PC-3 (cell line): ENCODE results near the gene FOXP1. TPM values are rescaled to one million over a fixed set of nuclear protein-coding genes. Genes with fewer than 3 reads are reported as not detected.

Source experiments
- ATAC-seq: fragments of 200-7000 bp; cut with Tn5 transposase; 2 replicates; pipeline ENCODE4 v1.9.1; 2020; ENCODE audit warnings: mild to moderate bottlenecking, moderate library complexity
- BruUV-seq: library from RNA; stranded (reverse); fragments of 400-500 nt; replicated peaks from 2 replicates; lab custom pipeline; 2021; lab: Mats Ljungman, UMichigan
- CTCF ChIA-PET: fragments of 300-600 bp; sonication (Branson Sonifier 250); formaldehyde crosslinking; loops from one replicate; lab custom pipeline; 2022; ENCODE audit warnings: antibody characterized with exemption; lab: Charles Lee
- POLR2A ChIA-PET: fragments of 300-600 bp; sonication (Branson Sonifier 250); formaldehyde crosslinking; loops from one replicate; lab custom pipeline; 2022; ENCODE audit warnings: antibody characterized with exemption; ENCODE audit not compliant: unreplicated experiment; lab: Charles Lee
- DNase-seq: peaks from one replicate; pipeline ENCODE4 v3.0.0-alpha.2; 2015
- H2AFZ ChIP-seq: fragments of 300-600 bp; sonication (generic); 2 replicates; pipeline ENCODE4 v1.6.0; 2016; ENCODE audit warnings: antibody characterized with exemption, low read length
- H3F3A ChIP-seq: fragments of 300-600 bp; sonication (generic); one replicate; pipeline ENCODE4 v1.6.0; 2017; ENCODE audit warnings: antibody characterized with exemption, low read length, control low read depth, mild to moderate bottlenecking; ENCODE audit not compliant: unreplicated experiment
- H3K27ac ChIP-seq: fragments of 300-600 bp; sonication (generic); 2 replicates; pipeline ENCODE4 v1.5.1; 2016; ENCODE audit warnings: mild to moderate bottlenecking, low read length
- H3K27me3 ChIP-seq: fragments of 300-600 bp; sonication (generic); 2 replicates; pipeline ENCODE4 v1.6.1; 2016; ENCODE audit warnings: low read length, mixed read lengths
- H3K36me3 ChIP-seq: fragments of 300-600 bp; sonication (generic); 2 replicates; pipeline ENCODE4 v1.6.1; 2016; ENCODE audit warnings: low read depth, mixed run types, low read length, mixed read lengths
- H3K4me1 ChIP-seq: fragments of 300-600 bp; sonication (generic); 2 replicates; pipeline ENCODE4 v1.5.1; 2016; ENCODE audit warnings: low read length; ENCODE audit not compliant: insufficient read depth
- H3K4me2 ChIP-seq: fragments of 300-600 bp; sonication (generic); 2 replicates; pipeline ENCODE4 v1.6.0; 2016; ENCODE audit warnings: low read length
- H3K4me3 ChIP-seq: fragments of 300-600 bp; sonication (generic); 2 replicates; pipeline ENCODE4 v1.5.1; 2016; ENCODE audit warnings: mild to moderate bottlenecking, low read length, mixed read lengths
- H3K79me2 ChIP-seq: fragments of 300-600 bp; sonication (generic); 2 replicates; pipeline ENCODE4 v1.6.1; 2017; ENCODE audit warnings: low read length, mixed read lengths
- H3K9ac ChIP-seq: fragments of 300-600 bp; sonication (generic); 2 replicates; pipeline ENCODE4 v1.6.0; 2016; ENCODE audit warnings: mild to moderate bottlenecking, low read length
- H3K9me2 ChIP-seq: fragments of 300-600 bp; sonication (generic); replicated peaks from 2 replicates; pipeline ENCODE4 v1.6.1; 2016; ENCODE audit warnings: mixed run types, low read length, mixed read lengths
- H3K9me3 ChIP-seq: fragments of 300-600 bp; sonication (generic); 2 replicates; pipeline ENCODE4 v1.6.1; 2016; ENCODE audit warnings: low read length, mixed read lengths
- H4K20me1 ChIP-seq: fragments of 300-600 bp; sonication (generic); 2 replicates; pipeline ENCODE4 v1.6.1; 2016; ENCODE audit warnings: low read length, mixed read lengths
- CTCF ChIP-seq: fragments of 300-600 bp; sonication (generic); conservative IDR thresholded peaks from 2 replicates; pipeline ENCODE4 v1.5.1; 2017; ENCODE audit warnings: antibody characterized with exemption, low read depth, mild to moderate bottlenecking, low read length
- EZH2 ChIP-seq: fragments of 300-600 bp; sonication (generic); IDR thresholded peaks from one replicate; pipeline ENCODE4 v1.6.1; 2017; ENCODE audit warnings: antibody characterized with exemption, mild to moderate bottlenecking, low read length; ENCODE audit not compliant: unreplicated experiment
- EZH2phosphoT487 ChIP-seq: fragments of 300-600 bp; sonication (generic); IDR thresholded peaks from 2 replicates; pipeline ENCODE4 v1.6.1; 2018; ENCODE audit warnings: mild to moderate bottlenecking, antibody characterized with exemption, low read length, borderline replicate concordance
- intact Hi-C: fragments of 100-400 bp; cut with micrococcal nuclease; formaldehyde crosslinking; loops from 2 replicates; pipeline ENCODE4 v1.9.0; 2023
- total RNA-seq: library from RNA; depleted of rRNA; stranded (reverse); fragments of >200 nt; gene quantifications from 2 replicates; pipeline ENCODE4 v1.2.3, GENCODE V29; 2014

The FOXP1 gene
- total RNA-seq, 1 experiment from 2014 or later, result 35.3 TPM

- no peaks in the 10 kb centered on the region for H3K79me2 ChIP-seq
- H3K9ac ChIP-seq, result no peak overlapping the region
- H3K4me3 ChIP-seq, result no peak overlapping the region
- H3K36me3 ChIP-seq, result no peaks in the 10 kb centered on the region
- H3K9me2 ChIP-seq, result no peaks in the 10 kb centered on the region
- no peaks in the 10 kb centered on the region for H3K27me3 ChIP-seq
- H3K4me1 ChIP-seq, result peaks cover 41% of the 10 kb centered on the region
- no peak for ATAC-seq
- intact Hi-C loops, result no loop called here
- no peak overlapping the region for H3K27ac ChIP-seq
- TF ChIP-seq EZH2, result no peak
- no peak for TF ChIP-seq CTCF
- no peak for TF ChIP-seq EZH2phosphoT487
- H4K20me1 ChIP-seq, result no peaks in the 10 kb centered on the region
- no peak overlapping the region for H2AFZ ChIP-seq
- CTCF ChIA-PET, result no interaction called here
- POLR2A ChIA-PET, result interaction anchor here (0.6 kb wide), 1 partner anchor 52 kb away, joined by 4 read pairs; no protein-coding TSS in a partner anchor
- H3K4me2 ChIP-seq, result 0 out of 2 replicates have a peak overlapping the region, but pooled peaks have one; percentile 58
- H3F3A ChIP-seq, result no peaks in the 10 kb centered on the region
- DNase-seq, result no peak
- no TSS peak for BruUV-seq
- H3K9me3 ChIP-seq, result no peaks in the 10 kb centered on the region
Measured at GRCh38 chr3:71454512-71455403, 128.8 kb downstream of the FOXP1 start.

- no peaks in the 10 kb centered on the region for H4K20me1 ChIP-seq
- DNase-seq (peak; percentile 71), ATAC-seq (peak; percentile 74)
- intact Hi-C loops, result no loop called here
- CTCF ChIA-PET, result no interaction called here
- H3K27ac ChIP-seq, result no peak overlapping the region
- H3F3A ChIP-seq, result no peaks in the 10 kb centered on the region
- POLR2A ChIA-PET, result interaction anchor here (0.6 kb wide), 1 partner anchor 51 kb away, joined by 4 read pairs; no protein-coding TSS in a partner anchor
- no peaks in the 10 kb centered on the region for H3K9me3 ChIP-seq
- no peak overlapping the region for H3K4me3 ChIP-seq
- BruUV-seq, result no TSS peak
- no peaks in the 10 kb centered on the region for H3K36me3 ChIP-seq
- peak overlapping the region; percentile 58 for H3K4me2 ChIP-seq
- H3K27me3 ChIP-seq, result no peaks in the 10 kb centered on the region
- H2AFZ ChIP-seq, result no peak overlapping the region
- TF ChIP-seq EZH2phosphoT487 (no peak), CTCF (no peak), EZH2 (no peak)
- H3K9ac ChIP-seq, result no peak overlapping the region
- no peaks in the 10 kb centered on the region for H3K79me2 ChIP-seq
- no peaks in the 10 kb centered on the region for H3K9me2 ChIP-seq
- peaks cover 41% of the 10 kb centered on the region for H3K4me1 ChIP-seq
Measured at GRCh38 chr3:71453822-71454511, 129.6 kb downstream of the FOXP1 start.
